ENCODE results near the gene ITGAL.

GRCh38 chr16:30528799-30529457 is 56.4 kb downstream of the ITGAL start:
- no peak for TF ChIP-seq CTCF (IDR thresholded peaks at IDR 0.05)
- TF ChIP-seq POLR2A (IDR thresholded peaks at IDR 0.05), result no peak
